Testis (tissue), 2 donors: ENCODE results near the gene DDX49.

Experiments
- POLR2A ChIP-seq: fragments of 450-650 bp; IDR thresholded peaks from one replicate; pipeline ENCODE4 v1.6.1; 2017; ENCODE audit warnings: antibody characterized with exemption, mild to moderate bottlenecking, moderate library complexity
- TF ChIP-seq, protein P1 (sequence below), 3 experiments: fragments of 450-650 bp in 2 of 3; fragments of 200-600 bp in 1 of 3; sonication (generic) in 1 of 3; IDR thresholded peaks; one replicate each; pipeline ENCODE4 v1.5.1; 2016 to 2019; ENCODE audit warnings: antibody characterized with exemption in 3 of 3, mild to moderate bottlenecking in 2 of 3, moderate library complexity in 1 of 3

DNA sequence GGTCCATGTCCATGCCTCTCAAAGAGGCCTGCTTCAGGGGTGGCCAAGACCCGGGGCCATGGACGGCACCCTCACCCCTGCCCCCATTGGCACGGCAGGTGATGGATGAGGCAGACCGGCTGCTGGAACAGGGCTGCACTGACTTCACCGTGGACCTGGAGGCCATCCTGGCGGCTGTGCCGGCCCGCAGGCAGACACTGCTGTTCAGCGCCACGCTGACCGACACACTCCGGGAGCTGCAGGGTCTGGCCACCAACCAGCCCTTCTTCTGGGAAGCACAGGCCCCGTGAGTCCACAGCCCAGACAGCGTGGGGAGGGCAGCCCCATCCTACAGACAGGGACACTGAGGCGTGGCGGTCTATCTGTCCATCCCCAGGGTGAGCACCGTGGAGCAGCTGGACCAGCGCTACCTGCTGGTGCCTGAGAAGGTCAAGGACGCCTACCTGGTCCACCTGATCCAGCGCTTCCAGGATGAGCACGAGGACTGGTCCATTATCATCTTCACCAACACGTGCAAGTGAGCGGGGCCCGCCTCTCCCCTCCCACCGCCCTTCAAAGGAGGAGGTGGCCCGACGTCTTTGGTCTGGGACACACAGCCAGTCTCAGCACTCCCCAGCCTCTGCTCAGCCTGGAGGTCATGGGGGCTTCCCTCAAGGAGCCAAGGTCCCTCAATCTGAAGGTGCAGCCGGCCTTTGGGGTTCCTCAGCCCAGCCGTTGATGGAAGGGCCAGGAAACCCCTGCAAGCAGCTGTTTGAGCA is 2.9 kb downstream of the DDX49 start:
- TF ChIP-seq, protein P1, sequence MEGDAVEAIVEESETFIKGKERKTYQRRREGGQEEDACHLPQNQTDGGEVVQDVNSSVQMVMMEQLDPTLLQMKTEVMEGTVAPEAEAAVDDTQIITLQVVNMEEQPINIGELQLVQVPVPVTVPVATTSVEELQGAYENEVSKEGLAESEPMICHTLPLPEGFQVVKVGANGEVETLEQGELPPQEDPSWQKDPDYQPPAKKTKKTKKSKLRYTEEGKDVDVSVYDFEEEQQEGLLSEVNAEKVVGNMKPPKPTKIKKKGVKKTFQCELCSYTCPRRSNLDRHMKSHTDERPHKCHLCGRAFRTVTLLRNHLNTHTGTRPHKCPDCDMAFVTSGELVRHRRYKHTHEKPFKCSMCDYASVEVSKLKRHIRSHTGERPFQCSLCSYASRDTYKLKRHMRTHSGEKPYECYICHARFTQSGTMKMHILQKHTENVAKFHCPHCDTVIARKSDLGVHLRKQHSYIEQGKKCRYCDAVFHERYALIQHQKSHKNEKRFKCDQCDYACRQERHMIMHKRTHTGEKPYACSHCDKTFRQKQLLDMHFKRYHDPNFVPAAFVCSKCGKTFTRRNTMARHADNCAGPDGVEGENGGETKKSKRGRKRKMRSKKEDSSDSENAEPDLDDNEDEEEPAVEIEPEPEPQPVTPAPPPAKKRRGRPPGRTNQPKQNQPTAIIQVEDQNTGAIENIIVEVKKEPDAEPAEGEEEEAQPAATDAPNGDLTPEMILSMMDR (IDR thresholded peaks at IDR 0.05): no peak
- no peak for TF ChIP-seq POLR2A
